Activated CD8-positive, alpha-beta memory T cell treated with anti-CD3 and anti-CD28 coated beads for 4 hours (primary cell): ENCODE data around the gene PLEKHB2.
"Not testable (repeated sequence)": the region's sequence is repeated elsewhere in the genome, so short reads cannot be mapped to it uniquely, and the experiment has no call there.

Source experiments
- DNase-seq, 2 donors: peaks; one replicate each; pipeline ENCODE4 v3.0.0-alpha.2; 2020; ENCODE audit warnings: low read depth in 2 of 2

The PLEKHB2 gene

DNA sequence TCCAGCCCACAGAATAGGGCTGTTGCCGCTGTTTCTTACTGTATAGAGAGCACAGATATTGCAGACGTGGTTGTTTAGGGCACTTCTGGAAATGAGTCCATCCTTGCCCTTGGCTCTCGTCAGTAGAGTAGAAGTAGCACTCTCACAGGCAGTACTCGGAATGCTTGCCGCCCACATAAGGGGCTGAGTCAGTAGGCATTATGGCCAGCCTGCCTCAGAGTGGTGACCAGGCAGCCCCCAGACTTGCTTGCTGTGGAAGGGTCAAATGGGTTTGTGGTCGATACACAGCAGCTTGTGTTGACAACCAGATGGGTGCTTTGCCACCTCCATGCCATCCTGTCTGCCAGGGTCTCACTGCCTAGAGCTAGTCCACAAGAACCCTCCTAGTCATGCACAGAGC is 38.7 kb downstream of the PLEKHB2 start:
- DNase-seq = no peak

DNA sequence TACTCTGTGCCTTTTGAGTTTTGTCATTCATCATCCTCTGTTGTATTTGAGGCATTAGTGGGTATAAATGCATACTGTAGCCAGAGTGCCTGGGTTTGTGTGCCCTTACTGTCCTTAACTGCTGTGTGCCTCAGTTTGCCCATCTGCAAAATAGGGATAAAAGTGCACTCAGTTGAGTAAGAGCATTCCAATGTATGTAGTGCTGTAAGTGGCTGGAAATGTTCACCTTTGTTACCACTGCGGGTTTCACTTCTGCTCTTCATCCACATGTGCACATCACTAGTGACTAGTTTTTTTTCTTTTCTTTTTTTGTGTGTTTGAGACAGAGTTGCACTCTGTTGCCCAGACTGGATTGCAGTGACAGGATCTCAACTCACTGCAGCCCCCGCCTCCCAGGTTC is 39.9 kb downstream of the PLEKHB2 start:
- DNase-seq = no peak

- DNase-seq = no peak
These were observed 41.1 kb downstream of the PLEKHB2 start for GRCh38 chr2:131146231-131146630.

DNA sequence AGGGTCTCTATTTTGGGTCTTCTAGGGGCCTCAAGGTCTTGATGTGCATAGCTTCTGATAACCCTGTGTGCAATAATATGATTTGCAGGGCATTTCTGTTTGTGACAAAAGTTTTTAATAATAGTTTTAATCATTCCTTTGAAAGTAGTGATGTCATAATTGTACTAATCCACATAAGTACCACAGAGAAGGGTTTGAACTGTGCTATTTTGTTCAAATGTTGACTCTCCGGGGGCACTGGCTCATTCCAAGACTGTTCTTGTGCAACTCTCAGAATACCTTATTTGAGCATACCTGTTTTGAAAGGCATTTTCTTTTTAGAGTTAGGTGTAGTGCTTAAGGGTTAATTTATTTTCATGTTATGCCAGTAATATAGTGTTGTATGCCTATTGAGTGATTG is 41.6 kb downstream of the PLEKHB2 start:
- no peak for DNase-seq

DNA sequence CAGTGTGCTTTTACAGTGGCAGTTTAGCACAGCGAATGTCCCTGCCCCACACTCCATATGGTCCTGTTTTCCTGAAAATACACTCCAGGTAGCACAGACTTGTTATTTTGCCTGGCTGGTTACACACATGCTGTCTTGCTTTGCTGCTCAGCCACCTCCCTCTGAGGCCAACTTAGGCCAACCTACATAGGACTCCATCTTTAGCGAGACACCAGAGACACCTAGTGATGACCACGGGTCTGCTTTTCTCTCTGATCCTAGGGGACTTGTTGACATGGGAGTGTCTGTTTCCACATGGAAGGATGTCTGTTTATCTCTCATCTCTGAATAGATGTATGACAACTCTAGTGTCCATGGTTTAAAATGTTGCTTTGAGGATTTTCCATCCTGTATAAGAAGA is 43.3 kb downstream of the PLEKHB2 start:
- DNase-seq = no peak

DNA sequence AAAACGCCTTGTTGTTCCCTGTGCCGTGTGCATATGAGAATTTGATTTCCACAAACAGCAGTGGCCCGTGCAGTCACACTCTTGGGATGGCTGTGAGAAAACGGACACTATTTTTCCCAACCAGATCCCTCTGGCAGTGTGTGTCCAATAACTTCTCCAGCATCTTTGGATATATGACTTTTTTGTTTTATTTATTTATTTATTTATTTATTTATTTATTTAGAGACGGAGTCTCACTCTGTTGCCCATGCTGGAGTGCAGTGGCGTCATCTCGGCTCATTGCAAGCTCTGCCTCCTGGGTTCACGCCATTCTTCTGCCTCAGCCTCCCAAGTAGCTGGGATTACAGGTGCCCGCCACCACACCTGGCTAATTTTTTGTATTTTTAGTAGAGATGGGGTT is 45.0 kb downstream of the PLEKHB2 start:
- DNase-seq = not testable (repeated sequence)

- DNase-seq = no peak
These were observed 46.3 kb downstream of the PLEKHB2 start for GRCh38 chr2:131151398-131151797.

- no peak for DNase-seq
These were observed 46.9 kb downstream of the PLEKHB2 start for GRCh38 chr2:131152074-131152473.

DNA sequence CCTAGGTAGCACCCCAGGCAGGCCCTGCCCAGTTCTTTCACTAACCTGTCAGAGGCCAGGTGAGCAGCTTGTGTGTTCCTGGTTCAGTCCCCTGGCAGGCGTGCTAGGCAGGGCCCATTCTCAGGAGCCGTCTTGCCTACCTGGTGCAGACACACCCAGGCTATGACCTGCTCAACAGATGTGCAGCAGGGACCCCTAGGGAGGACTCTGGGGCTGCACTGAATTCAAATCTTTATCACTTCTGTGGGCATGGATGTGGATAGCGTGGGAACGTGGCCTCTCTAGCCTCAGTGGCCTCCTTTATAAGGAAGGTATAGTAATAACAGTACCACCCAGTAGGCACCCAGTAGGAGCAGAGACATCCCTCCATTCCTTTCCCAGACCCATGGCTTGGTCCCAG is 48.4 kb downstream of the PLEKHB2 start:
- no peak for DNase-seq

- peak; percentile 26 to 65 for DNase-seq
These were observed 49.0 kb downstream of the PLEKHB2 start for GRCh38 chr2:131154071-131154531.

DNA sequence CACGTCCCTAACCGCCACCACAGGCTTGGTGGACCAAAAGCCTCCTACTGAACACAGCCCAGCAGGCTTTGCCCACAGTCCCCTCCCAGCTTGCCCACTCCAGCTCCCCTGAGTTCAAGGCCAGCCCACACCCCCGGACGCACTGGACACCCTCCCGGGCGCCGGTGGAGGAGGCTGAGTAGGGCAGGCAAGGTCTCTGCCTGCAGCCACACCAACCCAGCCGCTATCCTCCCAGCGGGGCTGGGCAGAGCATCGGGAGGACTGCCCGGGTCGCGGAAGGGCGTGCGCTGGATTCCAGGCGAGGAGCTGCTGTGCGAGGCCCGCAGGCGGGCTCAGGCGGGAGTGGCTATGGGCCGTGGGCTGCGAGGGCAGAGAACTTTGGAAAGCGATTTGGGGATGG is 49.5 kb downstream of the PLEKHB2 start:
- no peak for DNase-seq

DNA sequence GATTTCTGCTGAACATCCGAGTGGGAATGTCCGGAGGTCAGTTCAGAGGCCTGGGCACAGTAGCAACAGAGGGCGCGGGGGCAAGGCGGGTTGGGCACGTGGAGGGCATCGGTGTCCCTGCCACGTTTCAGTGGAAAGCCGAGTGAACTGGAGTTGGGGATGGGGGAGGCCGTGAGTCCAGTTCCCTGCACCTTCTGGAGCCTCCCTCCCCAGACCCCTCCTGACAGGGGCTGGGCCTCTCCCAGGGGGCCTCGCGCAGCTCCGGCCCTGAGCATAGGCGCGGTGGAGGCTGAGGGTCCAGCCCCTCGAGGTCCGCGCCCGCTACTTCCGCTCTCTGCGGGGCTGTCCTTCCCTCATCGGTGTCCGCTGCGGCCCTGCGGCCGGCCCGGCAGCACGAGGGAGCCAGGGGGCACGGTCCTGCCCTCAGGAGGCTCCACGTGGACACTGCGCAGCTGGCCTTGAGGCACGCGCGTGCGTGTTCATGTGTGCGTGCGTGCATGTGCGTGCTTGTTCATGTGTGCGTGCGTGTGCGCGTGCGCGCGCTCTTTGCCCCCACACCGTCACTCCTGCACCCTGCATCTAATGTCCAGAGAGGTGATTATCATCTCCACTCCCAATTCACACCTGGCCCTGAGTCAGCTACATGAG is 50.2 kb downstream of the PLEKHB2 start:
- DNase-seq = no peak

DNA sequence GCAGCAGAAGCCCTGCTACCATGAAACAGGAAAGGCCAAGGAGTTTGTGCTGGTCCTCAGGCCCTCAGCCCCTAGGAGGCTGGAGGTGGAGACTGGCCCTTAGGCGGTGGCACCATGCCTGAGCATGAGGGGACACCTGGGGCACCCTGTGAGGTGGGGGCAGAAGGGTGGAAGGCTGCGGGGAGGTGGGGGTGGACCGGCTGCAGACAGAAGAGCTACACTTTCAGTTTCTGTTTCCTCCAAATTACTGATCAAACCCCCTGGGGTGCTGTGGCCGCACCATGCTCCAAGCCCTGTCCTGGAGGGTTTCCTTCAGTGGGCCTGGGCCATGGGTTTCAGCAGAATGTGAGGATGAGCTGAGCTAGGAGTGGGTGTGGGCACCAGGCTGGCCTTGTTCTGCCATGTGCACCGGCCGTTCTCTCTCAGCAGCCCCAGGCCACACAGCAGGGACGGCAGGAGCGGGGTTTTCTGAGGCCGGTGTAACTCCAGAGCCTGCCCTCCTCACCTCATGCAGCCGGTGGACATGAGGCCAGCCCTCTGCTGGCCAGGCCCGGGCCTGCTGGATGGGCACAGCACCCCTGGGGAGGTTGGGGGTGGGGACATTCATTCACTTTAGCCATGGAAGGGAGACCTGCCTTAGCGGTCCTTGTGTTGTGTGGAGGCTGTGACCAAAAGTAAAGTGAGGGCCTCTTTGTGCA is 51.5 kb downstream of the PLEKHB2 start:
- DNase-seq = no peak

DNA sequence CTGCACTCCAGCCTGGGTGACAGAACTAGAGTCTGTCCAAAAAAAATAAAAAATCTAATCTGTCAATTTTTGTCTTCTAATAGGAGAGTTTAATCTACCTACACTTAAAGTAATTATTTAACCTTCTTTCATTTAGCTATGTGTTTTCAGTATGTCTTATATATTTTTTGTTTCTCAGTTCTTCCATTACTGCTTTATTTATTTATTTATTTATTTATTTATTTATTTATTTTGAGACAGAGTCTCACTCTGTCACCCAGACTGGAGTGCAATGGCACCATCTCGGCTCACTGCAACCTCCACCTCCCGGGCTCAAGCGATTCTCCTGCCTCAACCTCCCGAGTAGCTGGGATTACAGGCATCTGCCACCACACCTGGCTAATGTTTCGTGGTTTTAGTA is 60.4 kb downstream of the PLEKHB2 start:
- DNase-seq = not testable (repeated sequence)

DNA sequence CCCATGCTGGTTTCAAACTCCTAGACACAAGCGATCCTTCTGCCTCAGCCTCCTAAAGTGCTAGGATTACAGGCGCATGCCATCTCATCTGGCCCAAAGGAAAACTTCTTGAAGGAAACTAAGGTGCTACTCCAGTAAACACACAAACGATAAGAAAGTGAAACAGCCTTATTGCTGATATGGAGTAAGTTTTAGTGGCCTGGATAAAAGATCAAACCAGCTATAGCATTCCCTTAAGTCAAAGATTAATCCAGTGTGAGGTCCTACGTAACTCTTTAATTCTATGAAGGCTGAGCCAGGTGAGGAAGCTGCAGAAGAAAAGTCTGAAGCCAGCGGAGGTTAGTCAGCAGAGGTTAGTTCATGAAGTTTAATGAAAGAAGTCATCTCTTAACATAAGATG is 63.4 kb downstream of the PLEKHB2 start:
- DNase-seq = no peak

DNA sequence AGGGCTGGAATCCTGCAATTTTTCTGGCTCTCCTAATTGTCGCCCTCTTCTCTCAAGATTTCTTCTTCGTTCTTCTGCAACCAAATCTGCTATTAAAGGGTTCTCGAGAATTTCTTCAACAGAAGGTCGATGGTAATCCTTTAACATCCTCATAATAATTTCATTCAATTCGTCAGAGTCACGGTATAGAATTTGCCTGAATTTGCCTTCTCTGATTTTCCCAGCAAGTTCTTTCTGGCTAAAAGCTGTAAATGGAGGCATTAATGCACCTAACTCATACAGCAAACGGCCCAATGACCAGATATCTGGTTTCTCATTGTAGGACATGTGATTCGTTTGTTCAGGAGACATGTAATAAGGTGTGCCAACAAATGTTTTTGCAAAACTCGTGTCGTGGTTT is 72.9 kb downstream of the PLEKHB2 start:
- DNase-seq = not testable (repeated sequence)

DNA sequence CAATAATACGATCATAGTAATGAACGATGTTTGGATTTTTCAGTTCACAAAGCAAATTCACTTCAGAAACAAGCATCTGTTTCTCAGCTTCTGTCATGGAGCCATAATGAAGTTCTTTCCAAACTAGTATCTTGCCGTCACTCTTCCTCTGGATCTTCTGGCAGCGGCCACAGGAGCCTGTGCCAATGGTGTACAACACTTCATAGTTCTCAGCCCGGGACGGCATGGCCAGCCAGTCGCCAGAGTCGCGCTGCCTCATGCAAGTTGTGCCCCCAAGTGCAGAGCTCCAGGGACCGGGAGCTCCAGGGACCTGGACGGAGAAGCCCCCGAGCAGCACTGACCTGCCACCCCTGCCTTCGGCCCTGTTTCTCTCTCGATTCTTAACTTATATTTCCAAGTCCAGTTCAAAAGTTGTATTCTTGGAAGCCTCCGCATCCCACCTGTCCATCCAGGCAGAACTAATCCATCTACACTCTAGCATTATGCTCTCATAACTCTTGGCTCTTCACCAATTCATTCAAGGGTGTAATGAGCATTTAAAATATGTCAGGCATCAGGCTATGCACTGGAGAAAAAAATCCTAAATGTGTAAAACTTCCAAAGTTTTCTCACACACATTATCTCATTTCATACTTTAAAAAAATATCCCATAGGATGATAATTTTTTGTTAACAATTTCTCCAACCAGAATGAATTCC is 73.7 kb downstream of the PLEKHB2 start:
- DNase-seq = not testable (repeated sequence)

DNA sequence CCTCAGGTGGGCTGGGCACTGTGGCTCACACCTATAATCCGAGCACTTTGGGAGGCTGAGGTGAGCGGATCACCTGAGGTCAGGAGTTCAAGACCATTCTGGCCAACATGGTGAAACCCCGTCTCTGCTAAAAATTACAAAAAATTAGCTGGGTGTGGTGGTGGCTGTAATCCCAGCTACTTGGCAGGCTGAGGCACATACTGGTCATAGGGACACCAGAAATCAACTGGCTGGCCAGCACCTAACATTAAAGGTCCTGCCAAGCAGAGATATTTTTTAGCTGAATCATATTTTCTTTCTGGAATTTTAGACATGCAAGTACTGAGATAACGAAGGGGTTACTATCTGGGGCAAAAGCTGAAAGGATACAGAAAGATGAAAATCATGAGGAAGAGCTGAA is 76.3 kb downstream of the PLEKHB2 start:
- not testable (repeated sequence) for DNase-seq

DNA sequence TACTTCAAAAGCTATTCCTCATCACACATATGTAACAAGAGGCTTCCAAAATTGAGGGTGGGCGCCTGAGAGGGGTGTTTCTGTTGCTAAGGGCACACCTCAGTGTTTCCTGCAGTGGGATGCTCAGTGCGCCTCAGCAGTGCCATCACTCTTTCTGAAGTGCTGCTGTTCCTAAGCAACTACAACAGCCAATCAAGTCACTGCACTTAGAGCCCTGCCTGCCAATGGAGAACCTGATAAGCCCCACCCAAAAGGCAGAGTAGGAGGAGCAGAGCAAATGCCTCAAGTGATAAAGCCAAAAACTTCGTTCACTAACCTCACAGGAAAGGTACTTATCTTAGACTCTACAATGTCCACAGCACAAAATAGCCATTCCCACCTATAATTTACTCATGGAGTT is 88.3 kb downstream of the PLEKHB2 start:
- DNase-seq = not testable (repeated sequence)

DNA sequence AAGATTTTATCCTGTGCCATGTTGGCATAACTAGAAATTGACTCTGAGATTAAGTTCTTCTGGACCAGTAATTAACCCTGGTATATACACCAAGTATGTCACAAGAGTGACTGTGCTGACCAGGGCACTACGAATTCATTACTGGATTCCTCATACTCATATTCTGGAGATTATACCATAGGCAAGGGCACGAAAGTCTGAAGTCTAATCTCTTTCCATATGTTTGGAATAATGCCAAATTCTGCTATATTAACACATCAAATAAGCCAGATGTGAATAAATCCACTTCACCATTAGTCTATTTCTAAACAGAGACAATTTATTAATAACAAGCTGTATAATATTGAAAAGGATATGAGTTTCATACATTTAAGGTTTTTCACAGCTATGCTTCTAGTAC is 91.0 kb downstream of the PLEKHB2 start:
- not testable (repeated sequence) for DNase-seq
